Neural cell (in vitro differentiated cells): Measurements from ENCODE around the gene MYL7.

ENCODE experiments used
- CTCF ChIP-seq: fragments of 450-650 bp; IDR thresholded peaks from 2 replicates; pipeline ENCODE4 v1.5.1; 2014; ENCODE audit warnings: antibody characterized with exemption, mild to moderate bottlenecking, moderate library complexity; ENCODE audit not compliant: poor library complexity, severe bottlenecking
- POLR2AphosphoS5 ChIP-seq: IDR thresholded peaks from 2 replicates; pipeline ENCODE4 v1.6.1; 2012
- RAD21 ChIP-seq: fragments of 450-650 bp; conservative IDR thresholded peaks from 2 replicates; pipeline ENCODE4 v1.6.1; 2014; ENCODE audit warnings: antibody characterized with exemption, mild to moderate bottlenecking, moderate library complexity
- REST ChIP-seq: IDR thresholded peaks from 2 replicates; pipeline ENCODE4 v1.6.1; 2012; ENCODE audit warnings: borderline replicate concordance

DNA sequence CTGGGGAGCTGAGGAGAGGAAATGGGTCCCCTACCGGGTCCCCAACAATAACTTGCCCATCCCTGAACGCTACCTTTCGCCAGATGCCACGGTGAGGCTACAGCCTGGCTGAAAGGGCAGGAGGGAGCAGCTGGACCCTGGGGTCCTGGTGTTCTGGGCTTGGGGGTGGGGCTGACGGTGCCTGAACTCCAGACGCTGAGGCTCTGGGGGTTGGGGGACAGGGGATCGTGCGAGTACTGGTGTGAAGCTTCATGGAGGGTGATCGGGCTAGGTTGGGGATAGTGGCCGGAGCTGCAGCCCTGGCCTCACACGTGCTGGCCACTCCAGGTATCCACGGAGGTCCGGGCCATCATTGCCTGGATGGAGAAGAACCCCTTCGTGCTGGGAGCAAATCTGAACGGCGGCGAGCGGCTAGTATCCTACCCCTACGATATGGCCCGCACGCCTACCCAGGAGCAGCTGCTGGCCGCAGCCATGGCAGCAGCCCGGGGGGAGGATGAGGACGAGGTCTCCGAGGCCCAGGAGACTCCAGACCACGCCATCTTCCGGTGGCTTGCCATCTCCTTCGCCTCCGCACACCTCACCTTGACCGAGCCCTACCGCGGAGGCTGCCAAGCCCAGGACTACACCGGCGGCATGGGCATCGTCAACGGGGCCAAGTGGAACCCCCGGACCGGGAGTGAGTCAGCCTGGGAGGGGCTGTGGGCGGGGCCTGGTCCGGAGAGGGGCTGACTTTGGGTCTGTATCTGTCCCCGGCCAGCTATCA lies 28.7 kb downstream of the MYL7 start:
- TF ChIP-seq CTCF (no peak), POLR2AphosphoS5 (no peak), RAD21 (no peak), REST (no peak)
